ENCODE results near the gene CFAP99. TPM values are rescaled to one million over a fixed set of nuclear protein-coding genes. Genes with fewer than 3 reads are reported as not detected.

CFAP99 gene
- total and polyA plus RNA-seq, 8 donors = 0.28 to 1.6 (median 0.70) TPM

- TF ChIP-seq CTCF (IDR thresholded peaks at IDR 0.05) = no peak
These were observed 25.1 kb upstream of the CFAP99 start for GRCh38 chr4:2393353-2394270.

GRCh38 chr4:2394528-2394927, 24.2 kb upstream of the CFAP99 start:
- no peak for DNase-seq
- FAIRE-seq = no peak
- Histone ChIP-seq H3K27ac (no peak overlapping the region), H3K9me3 (no peaks in the 10 kb centered on the region), H3K4me3 (no peak overlapping the region), H3K4me1 (no peaks in the 10 kb centered on the region), H3K36me3 (no peaks in the 10 kb centered on the region), H3K27me3 (no peaks in the 10 kb centered on the region)
- no peak for ATAC-seq
- no peak for TF ChIP-seq CTCF (IDR thresholded peaks at IDR 0.05)
- intact Hi-C loops (cut with DNase I) = no loop called here
- 94 to 95% methylated on average over 17 of the region's 17 CpGs for WGBS, 2 donors

More at GRCh38 chr4:2393353-2394270, 25.1 kb upstream of the CFAP99 start:
- WGBS, 2 donors = 13% methylated on average over 28 of the region's 28 CpGs
- Histone ChIP-seq H3K27me3 (no peaks in the 10 kb centered on the region), H3K27ac (peak overlapping the region in 1 of 4 donors; percentile 10), H3K36me3 (no peaks in the 10 kb centered on the region), H3K4me1 (no peaks in the 10 kb centered on the region), H3K9me3 (no peaks in the 10 kb centered on the region), H3K4me3 (peak overlapping the region in 3 of 4 donors; percentile 7 to 35 (median 34))
- intact Hi-C loops (cut with DNase I) = no loop called here
- FAIRE-seq = no peak
- ATAC-seq = peak; percentile 90 to 97 (median 94)
- peak in 5 of 6 donors; percentile 52 to 82 (median 59) for DNase-seq

GRCh38 chr4:2395038-2395437, 23.7 kb upstream of the CFAP99 start:
- no peak for ATAC-seq
- WGBS, 2 donors = 80 to 85% methylated on average over 9 of the region's 9 CpGs
- no peak overlapping the region for H3K27ac ChIP-seq
- H3K4me1 ChIP-seq = no peaks in the 10 kb centered on the region
- no peak for FAIRE-seq
- H3K9me3 ChIP-seq = no peaks in the 10 kb centered on the region
- no peak overlapping the region for H3K4me3 ChIP-seq
- no peak for DNase-seq
- H3K27me3 ChIP-seq = no peaks in the 10 kb centered on the region
- intact Hi-C loops (cut with DNase I) = no loop called here
- no peak for TF ChIP-seq CTCF (IDR thresholded peaks at IDR 0.05)
- H3K36me3 ChIP-seq = no peaks in the 10 kb centered on the region

- Histone ChIP-seq H3K36me3 (no peaks in the 10 kb centered on the region), H3K4me3 (no peak overlapping the region), H3K27me3 (no peaks in the 10 kb centered on the region), H3K4me1 (no peaks in the 10 kb centered on the region), H3K9me3 (no peaks in the 10 kb centered on the region), H3K27ac (no peak overlapping the region)
- no peak for FAIRE-seq
- intact Hi-C loops (cut with DNase I) = no loop called here
- WGBS, 2 donors = 78 to 79% methylated on average over 9 of the region's 9 CpGs
- no peak for TF ChIP-seq CTCF (IDR thresholded peaks at IDR 0.05)
- DNase-seq = no peak
- no peak for ATAC-seq
These were observed 23.2 kb upstream of the CFAP99 start for GRCh38 chr4:2395584-2395983.

Data from pancreas (tissue), 10 donors.